Chondrocyte (in vitro differentiated cells): ENCODE results near the gene OVCH2. TPM values are rescaled to one million over a fixed set of nuclear protein-coding genes. Genes with fewer than 3 reads are reported as not detected.
A peak's percentile ranks its signal among the peaks of the same experiment; 100 is the strongest.
"Not testable (repeated sequence)": the region's sequence is repeated elsewhere in the genome, so short reads cannot be mapped to it uniquely, and the experiment has no call there.

ENCODE experiments used
- DNase-seq: peaks from one replicate; pipeline ENCODE4 v3.0.0; 2021; ENCODE audit warnings: mixed read lengths, low spot score
- H3K27ac Mint-ChIP-seq: one replicate; pipeline ENCODE4 v1.8.0; 2021; ENCODE audit warnings: mild to moderate bottlenecking, moderate library complexity, mixed read lengths; ENCODE audit not compliant: unreplicated experiment
- H3K27me3 Mint-ChIP-seq: 2 replicates; pipeline ENCODE4 v1.8.0; 2021; ENCODE audit warnings: low read depth, mixed read lengths
- H3K36me3 Mint-ChIP-seq: 2 replicates; pipeline ENCODE4 v1.8.0; 2021; ENCODE audit warnings: low read depth, mixed read lengths
- H3K4me1 Mint-ChIP-seq: 2 replicates; pipeline ENCODE4 v1.8.0; 2021; ENCODE audit warnings: low read depth, mild to moderate bottlenecking, mixed read lengths
- H3K4me3 Mint-ChIP-seq: one replicate; pipeline ENCODE4 v1.8.0; 2021; ENCODE audit warnings: mild to moderate bottlenecking, moderate library complexity, mixed read lengths; ENCODE audit not compliant: unreplicated experiment
- H3K9me3 Mint-ChIP-seq: 2 replicates; pipeline ENCODE4 v1.8.0; 2021; ENCODE audit warnings: low read depth, mixed read lengths
- total RNA-seq: library from RNA; stranded (reverse); gene quantifications from 3 replicates; pipeline ENCODE4 v1.2.1, GENCODE V29; 2021
- TF ChIP-seq, protein P1 (sequence below): fragments of 200-600 bp; sonication (generic); IDR thresholded peaks from 2 replicates; pipeline ENCODE4 v1.5.0; 2021; ENCODE audit warnings: antibody characterized with exemption, mild to moderate bottlenecking, moderate library complexity

Gene OVCH2
- total RNA-seq, 1 donor from 2014 or later, result 0.67 TPM

DNA sequence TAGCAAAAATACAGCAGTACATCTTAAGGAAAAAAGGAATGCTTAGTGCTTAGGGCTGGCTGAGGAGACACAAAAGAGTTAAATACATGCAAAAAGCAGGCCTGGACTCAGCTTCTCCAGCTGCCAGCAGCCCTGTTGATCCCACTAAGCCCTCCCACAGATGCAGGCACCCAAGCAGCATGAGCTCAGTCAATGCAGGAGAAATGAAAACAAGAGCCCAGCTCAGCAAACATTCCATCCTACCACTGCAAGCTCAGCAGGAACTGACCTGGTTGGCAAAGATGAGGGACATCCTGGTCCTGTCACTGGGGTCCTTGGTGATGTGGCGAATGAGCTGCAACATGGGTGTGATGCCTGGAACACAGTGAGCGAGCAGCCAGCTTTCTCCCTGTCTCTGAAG, 38.8 kb downstream of the OVCH2 start:
- H3K27ac Mint-ChIP-seq, result peak overlapping the region; percentile 6
- H3K4me1 Mint-ChIP-seq, result peaks cover 39% of the 10 kb centered on the region

DNA sequence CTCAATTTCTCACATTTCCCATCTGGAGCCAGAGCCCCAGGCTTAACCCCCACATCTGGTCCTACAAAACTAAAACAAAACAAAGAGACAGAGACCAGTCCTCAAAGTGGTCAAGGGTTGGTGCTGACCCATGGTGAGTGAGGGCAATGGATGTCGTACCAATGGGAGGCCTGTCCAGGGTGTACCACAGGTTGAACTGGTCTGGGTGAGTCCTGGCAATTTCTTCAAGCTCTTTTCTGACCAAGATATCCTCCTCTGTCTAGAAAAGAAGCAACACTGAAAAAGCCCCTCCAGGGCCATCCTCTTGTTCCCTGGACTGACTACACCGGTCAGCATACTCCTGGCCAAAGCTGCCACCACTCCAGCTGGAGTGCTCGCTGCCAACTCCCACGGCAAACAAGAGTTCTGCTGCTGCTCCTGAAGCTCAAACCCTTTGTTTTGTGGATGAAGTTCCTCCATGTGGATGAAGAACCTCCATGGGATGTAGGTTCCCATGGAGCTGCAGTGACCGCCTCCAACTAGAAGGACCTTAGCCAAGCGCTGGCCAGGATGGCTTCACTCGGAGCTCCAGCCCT, 39.9 kb downstream of the OVCH2 start:
- peaks cover 32% of the 10 kb centered on the region for H3K4me1 Mint-ChIP-seq
- DNase-seq, result no peak
- TF ChIP-seq, protein P1, sequence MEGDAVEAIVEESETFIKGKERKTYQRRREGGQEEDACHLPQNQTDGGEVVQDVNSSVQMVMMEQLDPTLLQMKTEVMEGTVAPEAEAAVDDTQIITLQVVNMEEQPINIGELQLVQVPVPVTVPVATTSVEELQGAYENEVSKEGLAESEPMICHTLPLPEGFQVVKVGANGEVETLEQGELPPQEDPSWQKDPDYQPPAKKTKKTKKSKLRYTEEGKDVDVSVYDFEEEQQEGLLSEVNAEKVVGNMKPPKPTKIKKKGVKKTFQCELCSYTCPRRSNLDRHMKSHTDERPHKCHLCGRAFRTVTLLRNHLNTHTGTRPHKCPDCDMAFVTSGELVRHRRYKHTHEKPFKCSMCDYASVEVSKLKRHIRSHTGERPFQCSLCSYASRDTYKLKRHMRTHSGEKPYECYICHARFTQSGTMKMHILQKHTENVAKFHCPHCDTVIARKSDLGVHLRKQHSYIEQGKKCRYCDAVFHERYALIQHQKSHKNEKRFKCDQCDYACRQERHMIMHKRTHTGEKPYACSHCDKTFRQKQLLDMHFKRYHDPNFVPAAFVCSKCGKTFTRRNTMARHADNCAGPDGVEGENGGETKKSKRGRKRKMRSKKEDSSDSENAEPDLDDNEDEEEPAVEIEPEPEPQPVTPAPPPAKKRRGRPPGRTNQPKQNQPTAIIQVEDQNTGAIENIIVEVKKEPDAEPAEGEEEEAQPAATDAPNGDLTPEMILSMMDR, result no peak
- no peak overlapping the region for H3K27ac Mint-ChIP-seq
- H3K36me3 Mint-ChIP-seq, result peaks cover 23% of the 10 kb centered on the region
- no peak overlapping the region for H3K4me3 Mint-ChIP-seq
- no peaks in the 10 kb centered on the region for H3K27me3 Mint-ChIP-seq
- no peaks in the 10 kb centered on the region for H3K9me3 Mint-ChIP-seq

More for the DNA sequence above, 38.8 kb downstream of the OVCH2 start:
- no peak for DNase-seq
- TF ChIP-seq, protein P1, result no peak
- Mint-ChIP-seq H3K4me3 (no peak overlapping the region), H3K36me3 (peaks cover 23% of the 10 kb centered on the region), H3K9me3 (no peaks in the 10 kb centered on the region), H3K27me3 (no peaks in the 10 kb centered on the region)

DNA sequence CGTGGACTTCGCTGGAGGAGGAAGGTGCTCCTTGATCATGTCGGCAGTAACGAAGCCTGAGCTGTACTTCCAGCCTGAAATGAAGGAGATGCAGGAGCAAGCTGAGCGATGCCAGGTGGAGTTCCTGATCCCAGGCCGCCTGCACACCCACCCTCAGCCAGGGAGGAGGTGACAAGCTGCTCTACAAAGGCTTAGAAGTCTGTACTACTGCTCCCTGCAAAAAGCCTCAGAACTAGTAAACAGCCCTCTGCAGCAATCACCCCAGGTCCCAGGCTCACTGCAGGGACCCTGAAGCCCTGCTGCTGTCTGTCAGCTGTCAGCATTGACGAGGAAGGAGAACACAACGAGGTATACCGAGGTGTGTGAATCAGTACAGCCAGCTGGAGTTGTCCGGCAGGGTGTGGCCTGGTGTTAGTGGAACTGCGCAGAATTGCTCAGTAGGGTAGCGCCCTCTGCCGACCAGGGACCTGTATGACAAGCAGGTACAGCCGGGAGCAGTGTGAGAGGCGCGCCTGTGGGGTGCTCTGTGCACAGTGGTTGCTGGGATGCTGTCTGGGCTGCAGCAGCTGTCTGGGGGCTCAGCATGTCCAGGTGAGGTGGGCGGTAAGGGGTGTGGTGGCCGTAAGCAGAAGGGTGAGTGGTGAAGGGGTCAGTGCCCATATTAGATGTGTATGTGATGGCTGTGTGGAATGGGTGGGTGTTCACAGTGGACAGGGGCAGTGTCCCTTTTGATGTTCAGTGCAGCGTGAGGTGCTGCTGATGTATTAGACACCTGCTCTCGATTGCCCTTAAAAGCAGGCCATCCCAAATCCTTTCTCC, 40.6 kb downstream of the OVCH2 start:
- H3K27me3 Mint-ChIP-seq, result no peaks in the 10 kb centered on the region
- no peaks in the 10 kb centered on the region for H3K9me3 Mint-ChIP-seq
- no peak overlapping the region for H3K27ac Mint-ChIP-seq
- no peak overlapping the region for H3K4me3 Mint-ChIP-seq
- peaks cover 26% of the 10 kb centered on the region for H3K36me3 Mint-ChIP-seq
- TF ChIP-seq, protein P1, result peak; percentile 88
- H3K4me1 Mint-ChIP-seq, result peaks cover 30% of the 10 kb centered on the region
- no peak for DNase-seq

DNA sequence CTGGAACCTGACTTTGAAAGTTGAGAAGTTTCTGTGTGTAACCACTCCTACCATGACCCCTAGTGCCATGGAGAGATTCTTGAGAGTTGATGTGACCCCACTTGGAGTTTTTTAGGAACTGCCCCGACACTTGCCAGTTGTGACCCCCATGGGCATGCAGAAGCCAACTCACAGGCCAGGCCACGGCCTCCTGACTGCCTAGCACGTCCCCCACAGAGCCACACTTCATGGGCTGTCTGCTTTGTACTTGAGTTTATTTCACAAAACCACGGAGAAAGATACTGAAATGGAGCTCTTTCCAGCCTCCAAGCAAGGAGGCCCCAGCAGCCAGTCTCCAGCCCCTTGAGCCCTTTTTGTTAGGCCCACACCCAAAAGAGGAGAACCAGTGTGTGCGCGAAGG, 41.4 kb downstream of the OVCH2 start:
- DNase-seq, result no peak
- TF ChIP-seq, protein P1, result no peak
- no peaks in the 10 kb centered on the region for H3K27me3 Mint-ChIP-seq
- H3K4me3 Mint-ChIP-seq, result no peak overlapping the region
- H3K36me3 Mint-ChIP-seq, result peaks cover 27% of the 10 kb centered on the region
- H3K4me1 Mint-ChIP-seq, result peaks cover 27% of the 10 kb centered on the region
- no peaks in the 10 kb centered on the region for H3K9me3 Mint-ChIP-seq
- no peak overlapping the region for H3K27ac Mint-ChIP-seq

DNA sequence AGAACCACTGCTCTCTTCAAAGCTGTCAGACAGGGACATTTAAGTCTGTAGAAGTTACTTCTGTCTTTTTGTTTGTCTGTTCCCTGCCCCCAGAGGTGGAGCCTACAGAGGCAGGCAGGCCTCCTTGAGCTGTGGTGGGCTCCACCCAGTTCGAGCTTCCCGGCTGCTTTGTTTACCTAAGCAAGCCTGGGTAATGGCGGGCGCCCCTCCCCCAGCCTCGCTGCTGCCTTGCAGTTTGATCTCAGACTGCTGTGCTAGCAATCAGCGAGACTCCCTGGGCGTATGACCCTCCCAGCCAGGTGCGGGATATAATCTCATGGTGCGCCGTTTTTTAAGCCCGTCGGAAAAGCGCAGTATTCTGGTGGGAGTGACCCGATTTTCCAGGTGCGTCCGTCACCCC, 42.7 kb downstream of the OVCH2 start:
- not testable (repeated sequence) for H3K27me3 Mint-ChIP-seq, DNase-seq, H3K9me3 Mint-ChIP-seq, H3K27ac Mint-ChIP-seq, H3K4me3 Mint-ChIP-seq
- Mint-ChIP-seq H3K36me3 (peaks cover 24% of the 10 kb centered on the region), H3K4me1 (peaks cover 27% of the 10 kb centered on the region)
